H1 (cell line): Measurements from ENCODE around the gene IFITM10. TPM values are rescaled to one million over a fixed set of nuclear protein-coding genes. Genes with fewer than 3 reads are reported as not detected.

Experiments
- CBX5 ChIP-seq: fragments of 300-800, 300-1000 bp; sonication (generic); IDR thresholded peaks from 2 replicates; pipeline ENCODE4 v1.7.1; 2016; ENCODE audit warnings: antibody characterized with exemption, low read length, low read depth
- CBX8 ChIP-seq: fragments of 300-800, 300-1000 bp; sonication (generic); IDR thresholded peaks from 2 replicates; pipeline ENCODE4 v1.7.1; 2016; ENCODE audit warnings: low read depth, low read length, borderline replicate concordance
- KDM4A ChIP-seq: IDR thresholded peaks from one replicate; pipeline ENCODE4 v1.7.1; 2012; ENCODE audit warnings: low read depth, mild to moderate bottlenecking, moderate library complexity, low read length, inconsistent platforms; ENCODE audit not compliant: severe bottlenecking
- NANOG ChIP-seq: IDR thresholded peaks from 2 replicates; pipeline ENCODE4 v1.6.1; 2011; ENCODE audit warnings: low read length, low read depth, mild to moderate bottlenecking, inconsistent platforms; ENCODE audit not compliant: insufficient read depth, poor library complexity, severe bottlenecking
- RBBP5 ChIP-seq: IDR thresholded peaks from 2 replicates; pipeline ENCODE4 v1.7.1; 2012; ENCODE audit warnings: low read depth, mild to moderate bottlenecking, inconsistent platforms, low read length, moderate library complexity, borderline replicate concordance
- SIN3A ChIP-seq, 2 experiments: IDR thresholded peaks in 1 of 2; conservative IDR thresholded peaks in 1 of 2; 2 replicates each; pipeline ENCODE4 v1.6.1; 2011 to 2012; ENCODE audit warnings: low read length in 2 of 2, improper control_type of control experiment in 1 of 2, low read depth in 1 of 2, mild to moderate bottlenecking in 1 of 2
- SP2 ChIP-seq: IDR thresholded peaks from 2 replicates; pipeline ENCODE4 v1.6.1; 2012; ENCODE audit warnings: mild to moderate bottlenecking, low read length, inconsistent platforms
- polyA plus RNA-seq, 7 experiments: library from polyadenylated mRNA; depleted of rRNA in 3 of 7; stranded (reverse) in 5 of 7; unstranded in 2 of 7; fragments of >200 nt in 5 of 7; fragments of 200-250 nt in 2 of 7; gene quantifications; 1 replicate in 5 of 7; 2 replicates in 1 of 7; 4 replicates in 1 of 7; pipeline versions ENCODE4 v1.2.1 to v1.2.3, GENCODE V29; 2011 to 2013; ENCODE audit warnings: missing spikeins in 2 of 7, mixed read lengths in 2 of 7
- total RNA-seq: library from RNA; stranded (reverse); fragmentation: NEBNext Ultra II Directional; extraction: Animal tissue kit (Norgen Biotek cat#: 25700); gene quantifications from 2 replicates; pipeline ENCODE4 v1.2.1, GENCODE V29; 2021
- TF ChIP-seq, protein P1 (sequence below): IDR thresholded peaks from 2 replicates; pipeline ENCODE4 v1.6.1; 2011; ENCODE audit warnings: low read depth, mild to moderate bottlenecking, low read length; ENCODE audit not compliant: insufficient read depth
- TF ChIP-seq, protein P2 (sequence below): IDR thresholded peaks from 2 replicates; pipeline ENCODE4 v1.6.1; 2012; ENCODE audit warnings: inconsistent platforms

The IFITM10 gene
- total and polyA plus RNA-seq, 2 of the 8 experiments (the other 6 are each of a cell fraction or from before 2014, with no cell fraction given), result 0.08 to 0.22 TPM

DNA sequence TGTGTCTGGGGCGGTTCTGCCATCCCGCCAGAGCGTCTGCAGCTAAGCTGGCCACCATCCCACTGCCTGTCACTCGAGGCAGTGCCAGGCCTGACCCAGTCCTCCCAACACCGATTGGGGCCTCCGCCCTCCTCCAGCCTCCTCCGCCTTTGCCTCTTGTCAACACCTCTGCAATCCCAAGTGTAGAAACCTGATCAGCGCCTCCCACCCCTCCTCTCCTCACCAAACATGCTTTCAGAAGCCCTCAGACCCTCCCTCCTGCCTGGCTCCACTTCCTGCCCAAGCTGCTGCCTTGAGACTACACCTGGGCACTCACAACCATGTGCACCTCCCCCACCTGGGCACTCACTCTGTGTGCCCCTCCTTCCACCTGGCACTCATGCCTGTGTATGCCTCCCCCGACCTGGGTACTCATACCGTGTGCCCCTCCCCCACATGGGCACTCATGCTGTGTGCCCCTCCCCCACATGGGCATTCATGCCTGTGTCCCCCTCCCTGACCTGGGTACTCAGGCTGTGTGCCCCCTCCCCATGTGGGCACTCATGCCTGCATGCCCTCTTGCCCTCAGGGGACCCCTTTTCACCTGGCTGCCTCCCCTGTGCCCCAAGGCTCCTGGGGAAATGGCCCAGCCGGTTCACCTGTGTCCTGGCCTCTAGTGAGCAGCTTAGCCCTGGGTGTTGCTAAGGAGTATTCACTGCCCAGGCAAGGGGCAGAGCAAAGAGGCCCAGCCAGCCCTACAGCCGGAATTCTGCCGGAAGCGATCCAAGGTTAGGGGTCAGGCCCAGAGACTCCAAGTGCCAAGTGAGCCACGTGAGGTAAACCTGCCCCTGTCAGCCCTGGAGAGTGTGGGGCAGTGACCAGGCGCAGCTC lies 5.5 kb upstream of the IFITM10 start (continued):
- TF ChIP-seq CBX5 (no peak), CBX8 (no peak), RBBP5 (no peak), NANOG (no peak), SIN3A (conservative IDR thresholded peaks at IDR 0.05 in 1 of 2, IDR thresholded peaks at IDR 0.05 in 1 of 2; ENCODE audit: low read depth in 1 of 2, low read length in 2 of 2) (no peak), KDM4A (no peak), SP2 (no peak)
- TF ChIP-seq, protein P1, sequence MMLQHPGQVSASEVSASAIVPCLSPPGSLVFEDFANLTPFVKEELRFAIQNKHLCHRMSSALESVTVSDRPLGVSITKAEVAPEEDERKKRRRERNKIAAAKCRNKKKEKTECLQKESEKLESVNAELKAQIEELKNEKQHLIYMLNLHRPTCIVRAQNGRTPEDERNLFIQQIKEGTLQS, result no peak
- TF ChIP-seq, protein P2, sequence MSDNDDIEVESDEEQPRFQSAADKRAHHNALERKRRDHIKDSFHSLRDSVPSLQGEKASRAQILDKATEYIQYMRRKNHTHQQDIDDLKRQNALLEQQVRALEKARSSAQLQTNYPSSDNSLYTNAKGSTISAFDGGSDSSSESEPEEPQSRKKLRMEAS, result no peak
